ENCODE measurements around the gene LIN28B.
"Not testable (repeated sequence)": the region's sequence is repeated elsewhere in the genome, so short reads cannot be mapped to it uniquely, and the experiment has no call there.

LIN28B gene

DNA sequence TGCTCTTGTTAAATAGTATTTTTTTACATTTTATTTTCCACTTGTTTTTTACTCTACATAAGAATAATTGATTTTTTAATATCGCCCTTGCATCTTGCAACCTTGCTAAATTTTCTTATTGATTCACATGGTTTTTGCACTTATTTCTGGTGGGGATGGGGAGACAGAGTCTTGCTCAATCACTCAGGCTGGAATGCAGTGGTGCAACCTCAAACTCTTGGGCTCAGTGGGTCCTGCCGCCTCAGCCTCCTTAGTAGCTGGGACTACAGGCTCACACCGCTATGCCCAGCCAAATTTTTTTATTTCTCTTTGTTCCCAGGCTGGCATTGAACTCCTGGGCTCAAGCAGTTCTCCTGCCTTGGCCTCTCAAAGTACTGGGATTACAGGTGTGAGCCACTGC lies 30.3 kb downstream of the LIN28B start:
- H3K79me2 ChIP-seq, result no peaks in the 10 kb centered on the region
- H3K4me1 ChIP-seq, result no peaks in the 10 kb centered on the region
- H2AFZ ChIP-seq, result no peak overlapping the region
- TF ChIP-seq, protein P1, sequence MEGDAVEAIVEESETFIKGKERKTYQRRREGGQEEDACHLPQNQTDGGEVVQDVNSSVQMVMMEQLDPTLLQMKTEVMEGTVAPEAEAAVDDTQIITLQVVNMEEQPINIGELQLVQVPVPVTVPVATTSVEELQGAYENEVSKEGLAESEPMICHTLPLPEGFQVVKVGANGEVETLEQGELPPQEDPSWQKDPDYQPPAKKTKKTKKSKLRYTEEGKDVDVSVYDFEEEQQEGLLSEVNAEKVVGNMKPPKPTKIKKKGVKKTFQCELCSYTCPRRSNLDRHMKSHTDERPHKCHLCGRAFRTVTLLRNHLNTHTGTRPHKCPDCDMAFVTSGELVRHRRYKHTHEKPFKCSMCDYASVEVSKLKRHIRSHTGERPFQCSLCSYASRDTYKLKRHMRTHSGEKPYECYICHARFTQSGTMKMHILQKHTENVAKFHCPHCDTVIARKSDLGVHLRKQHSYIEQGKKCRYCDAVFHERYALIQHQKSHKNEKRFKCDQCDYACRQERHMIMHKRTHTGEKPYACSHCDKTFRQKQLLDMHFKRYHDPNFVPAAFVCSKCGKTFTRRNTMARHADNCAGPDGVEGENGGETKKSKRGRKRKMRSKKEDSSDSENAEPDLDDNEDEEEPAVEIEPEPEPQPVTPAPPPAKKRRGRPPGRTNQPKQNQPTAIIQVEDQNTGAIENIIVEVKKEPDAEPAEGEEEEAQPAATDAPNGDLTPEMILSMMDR (IDR thresholded peaks at IDR 0.05), result no peak
- H3K36me3 ChIP-seq (ENCODE audit: control insufficient read depth, insufficient read depth, low read length), result no peaks in the 10 kb centered on the region
- H3K9me3 ChIP-seq (ENCODE audit: control insufficient read depth, low read length), result no peaks in the 10 kb centered on the region
- no peak overlapping the region for H3K4me3 ChIP-seq (ENCODE audit: low read depth, low read length)
- H3K27me3 ChIP-seq (ENCODE audit: control insufficient read depth, insufficient read depth, low read length), result no peaks in the 10 kb centered on the region
- no peak overlapping the region for H3K27ac ChIP-seq
- no peak overlapping the region for H3K9ac ChIP-seq
- H3K4me2 ChIP-seq (ENCODE audit: low read length), result no peak overlapping the region

DNA sequence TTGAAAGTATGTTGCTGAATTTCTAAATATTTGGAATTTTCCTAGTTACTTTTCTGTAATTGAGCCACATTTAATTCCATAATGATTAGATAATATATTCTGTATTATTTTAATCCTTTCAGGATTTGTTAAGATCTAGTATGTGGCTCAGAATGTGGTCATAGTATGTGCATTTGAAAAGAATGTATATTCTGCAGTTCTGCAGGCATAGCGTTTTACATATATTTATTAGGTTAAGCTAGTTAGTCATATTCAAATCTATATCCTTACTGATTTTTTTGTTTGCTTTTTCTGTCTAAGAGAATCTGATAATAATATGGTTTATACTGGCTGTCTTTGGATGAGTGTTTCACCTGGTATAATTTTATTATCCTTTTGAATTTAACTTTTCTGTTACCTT lies 33.2 kb downstream of the LIN28B start:
- Histone ChIP-seq H3K9me3 (ENCODE audit: control insufficient read depth, low read length) (no peaks in the 10 kb centered on the region), H3K79me2 (no peaks in the 10 kb centered on the region), H3K36me3 (ENCODE audit: control insufficient read depth, insufficient read depth, low read length) (no peaks in the 10 kb centered on the region), H3K27ac (no peak overlapping the region), H3K9ac (no peak overlapping the region), H3K4me3 (ENCODE audit: low read depth, low read length) (no peak overlapping the region), H3K4me1 (no peaks in the 10 kb centered on the region), H3K27me3 (ENCODE audit: control insufficient read depth, insufficient read depth, low read length) (no peaks in the 10 kb centered on the region), H2AFZ (no peak overlapping the region), H3K4me2 (ENCODE audit: low read length) (no peak overlapping the region)
- TF ChIP-seq, protein P1 (IDR thresholded peaks at IDR 0.05), result no peak

DNA sequence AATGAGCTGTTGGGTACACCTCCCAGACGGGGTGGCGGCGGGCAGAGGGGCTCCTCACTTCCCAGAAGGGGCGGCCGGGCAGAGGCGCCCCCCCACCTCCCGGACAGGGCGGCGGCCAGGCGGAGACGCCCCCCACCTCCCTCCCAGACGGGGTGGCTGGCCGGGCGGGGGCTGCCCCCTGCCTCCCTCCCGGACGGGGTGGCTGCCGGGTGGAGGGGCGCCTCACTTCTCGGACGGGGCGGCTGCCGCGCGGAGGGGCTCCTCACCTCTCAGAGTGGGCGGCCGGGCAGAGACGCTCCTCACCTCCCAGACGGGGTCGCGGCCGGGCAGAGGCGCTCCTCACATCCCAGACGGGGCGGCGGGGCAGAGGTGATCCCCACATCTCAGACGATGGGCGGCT lies 34.2 kb downstream of the LIN28B start:
- H3K4me3 ChIP-seq (ENCODE audit: low read depth, low read length); H3K9me3 ChIP-seq (ENCODE audit: control insufficient read depth, low read length); H3K36me3 ChIP-seq (ENCODE audit: control insufficient read depth, insufficient read depth, low read length); H3K27me3 ChIP-seq (ENCODE audit: control insufficient read depth, insufficient read depth, low read length); H3K4me2 ChIP-seq (ENCODE audit: low read length); H2AFZ ChIP-seq; H3K4me1 ChIP-seq; H3K9ac ChIP-seq; H3K27ac ChIP-seq; H3K79me2 ChIP-seq: not testable (repeated sequence)

DNA sequence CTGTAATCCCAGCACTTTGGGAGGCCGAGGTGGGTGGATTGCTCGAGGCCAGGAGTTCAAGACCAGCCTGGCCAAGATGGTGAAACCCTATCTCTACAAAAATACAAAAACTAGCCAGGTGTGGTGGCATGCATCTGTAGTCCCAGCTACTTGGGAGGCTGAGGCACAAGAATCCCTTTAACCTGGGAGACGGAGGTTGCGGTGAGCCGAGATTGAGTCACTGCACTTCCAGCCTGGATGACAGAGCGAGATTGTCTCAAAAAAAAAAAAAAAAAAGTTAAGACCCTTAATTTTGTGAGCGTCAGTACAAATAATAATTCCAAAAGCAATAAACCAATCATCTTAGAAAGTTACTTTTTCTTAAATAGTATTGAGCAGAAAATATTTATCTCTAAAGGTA lies 36.7 kb downstream of the LIN28B start:
- not testable (repeated sequence) for H3K4me3 ChIP-seq (ENCODE audit: low read depth, low read length); H3K79me2 ChIP-seq; H2AFZ ChIP-seq; H3K36me3 ChIP-seq (ENCODE audit: control insufficient read depth, insufficient read depth, low read length); H3K27me3 ChIP-seq (ENCODE audit: control insufficient read depth, insufficient read depth, low read length); H3K27ac ChIP-seq; H3K9ac ChIP-seq; H3K4me1 ChIP-seq; H3K4me2 ChIP-seq (ENCODE audit: low read length); H3K9me3 ChIP-seq (ENCODE audit: control insufficient read depth, low read length)

DNA sequence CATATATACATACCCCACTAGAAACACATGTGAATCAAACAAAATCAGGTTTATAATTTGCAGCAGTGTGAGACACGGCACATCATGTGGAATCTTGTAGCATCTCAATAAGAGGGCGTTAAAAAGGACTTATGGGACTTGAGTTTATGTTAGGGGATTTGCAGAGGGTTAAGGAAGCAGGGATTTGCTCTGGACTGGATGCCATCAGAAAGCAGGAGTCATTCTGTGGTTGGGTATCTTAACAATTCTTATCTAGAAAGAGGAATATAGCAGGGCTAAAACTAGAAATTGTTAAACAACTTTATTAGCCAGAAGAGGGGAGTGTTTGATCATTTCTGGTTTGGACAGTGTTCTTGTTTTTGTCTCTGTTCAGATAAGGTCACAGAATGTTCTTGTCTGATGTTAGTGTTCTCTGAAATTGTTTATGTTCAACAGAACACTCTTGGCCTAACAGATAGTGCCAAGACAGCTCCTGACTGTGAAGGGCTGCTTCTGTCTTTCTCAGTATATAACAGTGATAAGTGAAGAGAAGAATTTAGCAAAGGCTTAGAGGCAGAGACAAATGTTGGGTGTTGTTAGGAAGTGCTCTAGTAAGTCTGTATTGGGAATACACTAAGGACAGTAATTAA lies 39.2 kb downstream of the LIN28B start:
- H3K36me3 ChIP-seq (ENCODE audit: control insufficient read depth, insufficient read depth, low read length), result no peaks in the 10 kb centered on the region
- no peak overlapping the region for H3K9ac ChIP-seq
- no peaks in the 10 kb centered on the region for H3K27me3 ChIP-seq (ENCODE audit: control insufficient read depth, insufficient read depth, low read length)
- H3K9me3 ChIP-seq (ENCODE audit: control insufficient read depth, low read length), result no peaks in the 10 kb centered on the region
- no peaks in the 10 kb centered on the region for H3K4me1 ChIP-seq
- H3K79me2 ChIP-seq, result no peaks in the 10 kb centered on the region
- H3K4me2 ChIP-seq (ENCODE audit: low read length), result no peak overlapping the region
- H2AFZ ChIP-seq, result no peak overlapping the region
- H3K4me3 ChIP-seq (ENCODE audit: low read depth, low read length), result no peak overlapping the region
- H3K27ac ChIP-seq, result no peak overlapping the region
- TF ChIP-seq, protein P1 (IDR thresholded peaks at IDR 0.05), result no peak

DNA sequence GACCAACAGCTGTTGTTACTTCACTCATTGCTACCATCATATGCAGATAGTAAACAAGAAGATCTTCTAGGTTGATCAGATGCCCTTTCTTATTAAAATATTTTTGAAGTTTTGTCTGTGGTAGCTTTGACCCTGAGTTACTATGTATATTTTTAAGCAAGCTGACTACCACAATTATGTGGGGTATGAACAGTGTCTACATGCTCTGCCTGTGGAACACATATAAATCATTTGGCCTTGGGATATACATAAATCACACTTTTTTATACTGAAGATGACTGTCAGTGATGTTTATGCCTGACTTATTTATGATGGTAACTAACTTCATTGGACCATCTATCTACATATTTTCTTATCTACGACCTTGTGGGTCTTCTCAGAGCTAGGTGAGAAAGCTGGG lies 44.2 kb downstream of the LIN28B start:
- Histone ChIP-seq H3K4me2 (ENCODE audit: low read length) (no peak overlapping the region), H3K4me3 (ENCODE audit: low read depth, low read length) (no peak overlapping the region), H3K79me2 (no peaks in the 10 kb centered on the region), H3K9ac (no peak overlapping the region), H3K27me3 (ENCODE audit: control insufficient read depth, insufficient read depth, low read length) (no peaks in the 10 kb centered on the region), H3K27ac (no peak overlapping the region), H3K36me3 (ENCODE audit: control insufficient read depth, insufficient read depth, low read length) (no peaks in the 10 kb centered on the region), H2AFZ (no peak overlapping the region), H3K9me3 (ENCODE audit: control insufficient read depth, low read length) (no peaks in the 10 kb centered on the region), H3K4me1 (no peaks in the 10 kb centered on the region)
- TF ChIP-seq, protein P1 (IDR thresholded peaks at IDR 0.05), result no peak

Measured in parathyroid adenoma (tissue), 2 donors.